OCI-LY1 (cell line): Measurements from ENCODE around the gene POU2F1.

Source experiments
- CTCF ChIP-seq: fragments of 200-600 bp; sonication (generic), shearing (Covaris generic); IDR thresholded peaks from 2 replicates; pipeline ENCODE4 v1.5.1; 2017; ENCODE audit warnings: mild to moderate bottlenecking, antibody characterized with exemption, low read length, moderate library complexity, mixed read lengths
- EZH2 ChIP-seq: fragments of 200-600 bp; sonication (generic), shearing (Covaris generic); IDR thresholded peaks from 2 replicates; pipeline ENCODE4 v1.8.0; 2017; ENCODE audit warnings: borderline replicate concordance, mixed run types, mild to moderate bottlenecking, antibody characterized with exemption, low read length, moderate library complexity, mixed read lengths

- TF ChIP-seq CTCF, result no peak
- no peak for TF ChIP-seq EZH2
Measured at GRCh38 chr1:167441222-167441621, 220.5 kb downstream of the POU2F1 start.
